ENCODE data around the gene MCAM.

Gene MCAM

GRCh38 chr11:119347242-119347641 lies 30.3 kb upstream of the MCAM start:
- 0 out of 2 replicates have a peak, but pooled peaks cover 4% of the 10 kb centered on the region for H4K20me1 ChIP-seq (ENCODE audit: insufficient read depth, low read length)
- H3K79me2 ChIP-seq (ENCODE audit: insufficient read depth, low read length), result no peaks in the 10 kb centered on the region
- H2AFZ ChIP-seq (ENCODE audit: low read depth, low read length), result no peak overlapping the region
- no peak overlapping the region for H3K27ac ChIP-seq (ENCODE audit: low read length)
- DNase-seq, result no peak
- ATAC-seq (ENCODE audit: insufficient read depth, low read depth), result no peak
- H3K36me3 ChIP-seq (ENCODE audit: insufficient read depth, low read length), result no peaks in the 10 kb centered on the region
- no peak overlapping the region for H3K9ac ChIP-seq (ENCODE audit: low read depth, low read length)
- no peak overlapping the region for H3K4me3 ChIP-seq (ENCODE audit: low read depth in 1 of 2, low read length in 2 of 2)
- H3K9me3 ChIP-seq (ENCODE audit: insufficient read depth, low read length, severe bottlenecking), result no peaks in the 10 kb centered on the region
- no peak overlapping the region for H3K4me2 ChIP-seq (ENCODE audit: insufficient read depth, low read length)
- TF ChIP-seq CTCF (IDR thresholded peaks at IDR 0.05; ENCODE audit: borderline replicate concordance, extremely low read depth, low read length, poor library complexity, severe bottlenecking), result no peak
- TF ChIP-seq EZH2 (IDR thresholded peaks at IDR 0.05; ENCODE audit: borderline replicate concordance, low read depth, low read length, severe bottlenecking), result no peak
- no peaks in the 10 kb centered on the region for H3K4me1 ChIP-seq (ENCODE audit: insufficient read depth, low read length)
- no peaks in the 10 kb centered on the region for H3K27me3 ChIP-seq (ENCODE audit: insufficient read depth, low read length, poor library complexity)

- ATAC-seq (ENCODE audit: insufficient read depth, low read depth) (no peak), DNase-seq (no peak)
- Histone ChIP-seq H3K79me2 (ENCODE audit: insufficient read depth, low read length) (no peaks in the 10 kb centered on the region), H3K9ac (ENCODE audit: low read depth, low read length) (no peak within 1 kb of the TSS), H3K9me3 (ENCODE audit: insufficient read depth, low read length, severe bottlenecking) (no peaks in the 10 kb centered on the region), H4K20me1 (ENCODE audit: insufficient read depth, low read length) (0 out of 2 replicates have a peak, but pooled peaks cover 4% of the 10 kb centered on the region), H3K27ac (ENCODE audit: low read length) (no peak within 1 kb of the TSS), H3K4me2 (ENCODE audit: insufficient read depth, low read length) (no peak within 1 kb of the TSS), H3K27me3 (ENCODE audit: insufficient read depth, low read length, poor library complexity) (no peaks in the 10 kb centered on the region), H2AFZ (ENCODE audit: low read depth, low read length) (no peak within 1 kb of the TSS), H3K4me3 (ENCODE audit: low read depth in 1 of 2, low read length in 2 of 2) (no peak within 1 kb of the TSS), H3K4me1 (ENCODE audit: insufficient read depth, low read length) (no peaks in the 10 kb centered on the region), H3K36me3 (ENCODE audit: insufficient read depth, low read length) (no peaks in the 10 kb centered on the region)
- no peak for TF ChIP-seq EZH2 (IDR thresholded peaks at IDR 0.05; ENCODE audit: borderline replicate concordance, low read depth, low read length, severe bottlenecking)
- TF ChIP-seq CTCF (IDR thresholded peaks at IDR 0.05; ENCODE audit: borderline replicate concordance, extremely low read depth, low read length, poor library complexity, severe bottlenecking), result no peak
Observed at GRCh38 chr11:119346605-119347004, 29.7 kb upstream of the MCAM start, which contains the start of gene MFRP. Gene MFRP (minus strand): TSS chr11:119346705. CDS start chr11:119346513, 192 bp downstream.

- ATAC-seq (ENCODE audit: insufficient read depth, low read depth), result no peak
- H3K4me3 ChIP-seq (ENCODE audit: low read depth in 1 of 2, low read length in 2 of 2), result no peak overlapping the region
- no peak for DNase-seq
- no peaks in the 10 kb centered on the region for H3K9me3 ChIP-seq (ENCODE audit: insufficient read depth, low read length, severe bottlenecking)
- no peaks in the 10 kb centered on the region for H3K36me3 ChIP-seq (ENCODE audit: insufficient read depth, low read length)
- no peaks in the 10 kb centered on the region for H3K27me3 ChIP-seq (ENCODE audit: insufficient read depth, low read length, poor library complexity)
- no peaks in the 10 kb centered on the region for H3K79me2 ChIP-seq (ENCODE audit: insufficient read depth, low read length)
- H3K27ac ChIP-seq (ENCODE audit: low read length), result no peak overlapping the region
- H3K4me2 ChIP-seq (ENCODE audit: insufficient read depth, low read length), result no peak overlapping the region
- H3K9ac ChIP-seq (ENCODE audit: low read depth, low read length), result no peak overlapping the region
- no peak overlapping the region for H2AFZ ChIP-seq (ENCODE audit: low read depth, low read length)
- 0 out of 2 replicates have a peak, but pooled peaks cover 4% of the 10 kb centered on the region for H4K20me1 ChIP-seq (ENCODE audit: insufficient read depth, low read length)
- TF ChIP-seq EZH2 (IDR thresholded peaks at IDR 0.05; ENCODE audit: borderline replicate concordance, low read depth, low read length, severe bottlenecking) (no peak), CTCF (IDR thresholded peaks at IDR 0.05; ENCODE audit: borderline replicate concordance, extremely low read depth, low read length, poor library complexity, severe bottlenecking) (no peak)
- no peaks in the 10 kb centered on the region for H3K4me1 ChIP-seq (ENCODE audit: insufficient read depth, low read length)
Observed at GRCh38 chr11:119345685-119346084, 28.8 kb upstream of the MCAM start.
